GM21381 (cell line): ENCODE measurements around the gene SET.

Source experiments
- ATAC-seq: cut with Tn5 transposase; IDR thresholded peaks from one replicate; pipeline ENCODE4 v1.9.1; 2021; ENCODE audit warnings: mild to moderate bottlenecking, moderate library complexity; ENCODE audit not compliant: unreplicated experiment

Gene SET

GRCh38 chr9:128728298-128728697, 39.3 kb downstream of the SET start:
- no peak for ATAC-seq

GRCh38 chr9:128729302-128729701, 40.3 kb downstream of the SET start:
- ATAC-seq = no peak

GRCh38 chr9:128729766-128730517, 40.9 kb downstream of the SET start:
- ATAC-seq = no peak

- ATAC-seq = no peak
Measured at GRCh38 chr9:128731093-128731492, 42.1 kb downstream of the SET start.

- ATAC-seq = no peak
Measured at GRCh38 chr9:128731691-128732090, 42.7 kb downstream of the SET start.

GRCh38 chr9:128732576-128732975, 43.6 kb downstream of the SET start:
- ATAC-seq = no peak

GRCh38 chr9:128733256-128733655, 44.2 kb downstream of the SET start:
- ATAC-seq = no peak

GRCh38 chr9:128735373-128735772, 46.4 kb downstream of the SET start:
- no peak for ATAC-seq

GRCh38 chr9:128742401-128742800, 53.4 kb downstream of the SET start:
- no peak for ATAC-seq

- no peak for ATAC-seq
Measured at GRCh38 chr9:128743421-128743820, 54.4 kb downstream of the SET start.
